ENCODE results near the gene ARHGAP31. TPM values are rescaled to one million over a fixed set of nuclear protein-coding genes. Genes with fewer than 3 reads are reported as not detected.
"Not testable (repeated sequence)": the region's sequence is repeated elsewhere in the genome, so short reads cannot be mapped to it uniquely, and the experiment has no call there.

Gene ARHGAP31
- total RNA-seq, 1 donor from 2014 or later = 4.2 TPM

DNA sequence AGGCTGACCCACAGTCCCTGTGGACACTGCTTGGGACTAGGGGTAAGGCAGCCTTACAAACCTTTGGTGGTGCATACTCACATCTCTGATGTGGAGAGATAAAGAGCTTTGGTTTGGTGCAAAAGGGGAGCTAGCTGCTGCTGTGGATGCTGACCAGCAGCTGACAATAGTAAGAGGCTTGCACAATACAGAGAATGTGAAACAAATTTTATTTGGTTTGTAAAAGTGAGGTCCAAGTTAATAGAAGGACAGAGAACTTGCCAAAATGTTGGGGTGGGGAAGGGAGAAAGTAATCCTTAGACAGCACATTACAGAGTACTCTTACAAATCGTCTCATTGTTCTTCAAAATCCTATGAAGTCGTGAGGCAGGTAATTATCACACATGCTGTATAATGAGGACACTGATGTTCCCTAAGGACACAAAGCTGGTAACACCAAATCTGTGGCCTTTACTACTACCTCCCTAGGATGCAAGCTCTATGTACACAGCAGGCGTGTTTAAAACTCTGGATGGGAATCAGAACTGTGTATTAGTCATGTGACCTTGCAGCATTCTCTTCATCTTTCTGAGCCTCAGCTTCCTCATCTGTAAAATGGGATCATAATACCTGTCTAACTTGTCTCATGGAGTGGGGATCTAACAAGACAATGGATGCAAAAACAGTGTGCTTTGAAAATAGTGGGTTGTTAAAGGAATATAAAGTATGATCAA, 21.6 kb downstream of the ARHGAP31 start:
- no peak for DNase-seq (ENCODE audit: low read depth)

DNA sequence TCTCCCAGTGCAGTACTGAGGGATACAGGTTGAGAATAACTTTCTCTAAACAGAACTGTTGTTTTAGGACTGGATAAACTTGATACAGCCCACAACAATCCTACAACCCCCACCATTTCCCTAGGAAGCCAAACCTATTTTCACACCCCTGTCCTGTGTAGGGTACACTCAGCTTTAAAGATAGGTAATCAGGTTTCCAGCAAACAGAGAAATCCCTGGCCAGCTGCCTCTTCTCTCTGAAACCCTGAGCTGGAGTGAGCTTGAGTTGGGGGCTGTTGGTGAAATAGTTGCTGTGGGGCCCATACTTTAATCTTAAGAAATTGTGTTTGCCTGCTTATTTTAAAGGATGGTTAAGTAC, 22.1 kb downstream of the ARHGAP31 start:
- DNase-seq (ENCODE audit: low read depth) = no peak

DNA sequence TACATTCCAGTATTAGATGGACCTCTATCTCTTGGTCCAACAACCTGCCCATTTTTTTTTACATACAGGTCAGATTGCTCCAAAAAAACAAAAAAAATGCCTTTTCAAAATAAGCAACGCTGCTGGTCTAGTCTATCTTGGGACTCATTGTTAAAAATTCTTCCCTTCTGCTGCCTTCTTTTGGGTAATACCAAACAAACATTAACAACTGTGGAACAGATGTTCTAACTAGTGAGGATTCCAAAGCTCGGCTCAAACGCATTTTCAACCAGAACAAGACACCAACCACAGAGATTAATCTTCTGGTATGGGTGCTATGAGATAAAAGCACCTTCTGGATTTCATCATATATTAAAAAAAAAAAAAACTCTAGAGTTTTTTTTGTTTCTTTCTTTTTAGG, 24.7 kb downstream of the ARHGAP31 start:
- peak; percentile 62 for DNase-seq (ENCODE audit: low read depth)

DNA sequence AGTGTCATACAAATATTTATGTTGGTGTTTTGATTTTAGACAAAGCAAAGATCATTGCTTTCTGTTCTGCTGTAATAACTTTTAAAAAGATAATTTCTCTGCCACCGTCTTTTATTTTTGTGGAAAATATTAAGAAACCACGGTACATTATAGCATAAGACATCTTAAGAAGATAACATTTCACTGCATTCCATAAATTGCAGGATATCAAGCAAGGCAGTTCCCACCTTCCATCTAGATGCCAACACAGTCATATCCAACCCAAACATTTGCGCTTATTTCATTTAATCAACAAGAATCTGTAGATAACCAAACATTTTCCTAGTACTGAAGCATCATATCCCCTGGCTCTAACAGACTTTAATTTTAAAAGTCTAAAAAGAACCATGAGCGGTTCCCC, 25.1 kb downstream of the ARHGAP31 start:
- DNase-seq (ENCODE audit: low read depth) = no peak

- DNase-seq (ENCODE audit: low read depth) = not testable (repeated sequence)
Observed at GRCh38 chr3:119320785-119321184, 26.6 kb downstream of the ARHGAP31 start.

DNA sequence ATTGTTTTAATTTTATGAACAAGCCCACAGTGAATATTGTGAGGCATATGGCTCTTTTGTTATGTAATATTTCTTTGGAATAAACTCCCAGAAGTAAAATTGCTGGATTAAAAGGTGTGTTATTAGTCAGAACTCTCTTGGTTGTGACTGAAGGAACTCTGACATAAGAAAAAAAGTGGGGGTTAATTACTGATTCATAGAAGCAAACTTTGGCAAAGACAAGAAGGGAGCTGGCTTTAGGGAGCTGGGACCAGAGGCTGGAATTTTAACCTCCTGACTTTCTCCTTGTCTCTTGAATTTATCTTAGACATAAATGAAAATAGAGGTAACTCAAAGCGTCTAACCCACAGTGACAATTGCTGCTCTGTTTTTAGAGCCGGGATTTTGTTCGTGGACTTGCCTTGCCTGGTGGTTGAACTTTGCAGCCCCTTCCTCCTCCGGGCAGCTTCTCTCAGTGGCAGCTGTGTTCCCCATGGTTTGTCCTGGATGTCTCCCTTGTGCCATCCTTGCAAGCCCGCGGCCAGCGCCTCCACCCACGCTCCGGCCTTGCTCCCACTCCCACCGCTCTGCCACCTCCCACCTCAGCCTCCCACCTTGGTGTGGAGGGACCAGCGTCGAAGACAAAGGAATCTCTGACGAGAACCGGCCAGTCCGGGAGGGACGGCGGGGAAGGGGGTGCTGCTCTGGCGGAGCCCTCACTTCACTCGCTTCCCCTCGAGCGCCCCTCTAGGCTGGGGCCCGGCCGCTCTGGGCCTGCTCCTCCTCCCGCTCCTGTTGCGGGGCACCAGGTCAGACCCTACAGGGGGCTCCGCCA, 28.0 kb downstream of the ARHGAP31 start:
- no peak for DNase-seq (ENCODE audit: low read depth)

DNA sequence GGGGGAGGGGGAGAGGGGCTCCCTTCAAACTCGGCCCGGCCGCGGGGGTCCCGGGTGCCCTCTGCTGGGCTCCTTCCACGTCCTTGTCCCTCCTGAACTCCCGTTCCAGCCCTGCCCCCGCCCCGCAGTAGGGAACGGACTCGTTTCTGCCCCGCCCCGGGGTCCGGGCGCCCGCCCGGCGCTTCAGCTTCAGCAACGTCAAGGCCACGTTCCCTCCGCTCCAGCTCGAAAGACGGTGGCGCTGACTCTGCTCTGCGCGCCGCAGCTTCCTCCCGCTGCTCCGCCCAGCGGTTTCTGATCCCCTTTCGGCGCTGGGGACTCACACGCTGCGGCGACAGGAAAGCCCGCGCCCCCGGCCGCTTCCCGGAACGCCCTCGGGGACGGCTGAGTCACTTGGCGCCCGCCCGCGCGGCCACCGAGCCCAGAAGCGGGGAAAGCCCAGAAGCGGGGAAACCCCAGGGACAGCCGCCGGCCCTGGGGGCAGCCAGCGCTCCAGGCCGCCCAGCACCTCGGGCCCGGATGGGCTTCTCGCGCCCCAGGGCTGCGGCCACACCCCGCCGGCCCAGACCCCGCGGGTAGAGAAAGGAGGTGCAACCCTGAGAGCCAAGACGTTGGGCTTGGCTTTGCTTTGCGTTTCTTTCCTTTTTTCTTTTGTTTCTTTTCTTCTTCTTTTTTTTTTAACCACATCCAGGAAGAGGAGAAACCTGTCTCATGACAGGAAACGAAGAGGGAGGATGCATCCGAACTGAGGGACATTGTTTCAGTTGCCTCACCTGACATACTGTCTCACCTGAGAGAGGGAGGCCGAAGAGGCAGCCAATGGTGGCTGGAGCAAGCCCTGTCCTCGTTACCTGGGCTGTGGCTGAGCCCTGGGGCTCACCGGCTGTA, 28.9 kb downstream of the ARHGAP31 start:
- DNase-seq (ENCODE audit: low read depth) = peak; percentile 90

- DNase-seq (ENCODE audit: low read depth) = no peak
Observed at GRCh38 chr3:119323723-119324085, 29.5 kb downstream of the ARHGAP31 start.

- DNase-seq (ENCODE audit: low read depth) = no peak
Observed at GRCh38 chr3:119324899-119325298, 30.7 kb downstream of the ARHGAP31 start.

DNA sequence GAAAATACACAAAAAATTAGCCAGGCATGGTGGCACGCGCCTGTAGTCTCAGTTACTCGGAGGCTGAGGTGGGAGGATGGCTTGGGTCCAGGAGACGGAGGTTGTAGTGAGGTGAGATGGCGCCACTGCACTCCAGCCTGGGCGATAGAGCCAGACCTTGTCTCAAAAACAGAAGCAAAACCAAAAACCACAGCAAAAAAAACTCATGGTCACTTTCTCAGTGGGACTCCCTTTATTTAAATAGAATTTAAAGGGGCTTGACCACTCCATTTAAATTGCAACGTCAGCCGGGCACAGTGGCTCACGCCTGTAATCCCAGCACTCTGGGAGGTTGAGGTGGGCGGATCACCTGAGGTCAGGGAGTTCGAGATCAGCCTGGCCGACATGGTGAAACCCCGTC, 32.8 kb downstream of the ARHGAP31 start:
- DNase-seq (ENCODE audit: low read depth) = no peak

DNA sequence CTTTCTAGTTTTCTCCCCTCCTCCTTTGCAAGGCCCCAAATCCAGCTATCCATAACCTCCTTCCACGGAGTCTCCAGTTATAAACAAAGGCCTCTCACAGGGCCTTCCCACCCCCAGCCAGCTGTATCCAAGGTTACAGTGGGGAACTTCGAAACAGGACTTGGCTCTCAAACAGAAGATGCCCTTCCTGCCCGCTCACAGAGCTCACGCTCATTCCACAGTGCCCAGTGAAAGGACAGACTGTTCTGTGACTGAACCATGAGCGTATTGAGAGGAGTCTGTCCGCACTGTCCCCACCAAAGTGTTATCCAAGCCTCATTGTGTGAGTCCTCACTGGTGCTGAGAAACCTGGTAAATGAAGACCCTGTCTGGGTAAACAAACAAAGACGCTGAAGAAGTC, 35.4 kb downstream of the ARHGAP31 start:
- no peak for DNase-seq (ENCODE audit: low read depth)

DNA sequence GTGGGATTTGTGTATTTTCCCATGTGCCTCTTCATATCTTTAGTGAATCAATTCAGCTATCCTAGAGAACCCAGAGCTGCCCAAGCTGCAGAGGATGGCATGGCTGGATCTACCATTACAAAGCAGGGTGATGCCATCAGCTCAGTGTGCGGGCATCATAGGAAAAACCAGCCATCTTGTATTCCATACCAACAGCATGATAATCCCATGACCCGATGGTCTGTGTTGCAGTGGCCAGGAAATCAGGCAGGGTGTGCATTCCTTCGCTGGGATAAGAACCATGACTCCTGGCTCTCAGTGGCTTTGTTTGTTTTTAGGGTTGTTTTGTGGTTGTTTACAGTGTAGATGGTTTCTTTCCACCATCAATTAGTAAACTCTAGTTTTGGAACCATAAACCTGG, 36.0 kb downstream of the ARHGAP31 start:
- no peak for DNase-seq (ENCODE audit: low read depth)

DNA sequence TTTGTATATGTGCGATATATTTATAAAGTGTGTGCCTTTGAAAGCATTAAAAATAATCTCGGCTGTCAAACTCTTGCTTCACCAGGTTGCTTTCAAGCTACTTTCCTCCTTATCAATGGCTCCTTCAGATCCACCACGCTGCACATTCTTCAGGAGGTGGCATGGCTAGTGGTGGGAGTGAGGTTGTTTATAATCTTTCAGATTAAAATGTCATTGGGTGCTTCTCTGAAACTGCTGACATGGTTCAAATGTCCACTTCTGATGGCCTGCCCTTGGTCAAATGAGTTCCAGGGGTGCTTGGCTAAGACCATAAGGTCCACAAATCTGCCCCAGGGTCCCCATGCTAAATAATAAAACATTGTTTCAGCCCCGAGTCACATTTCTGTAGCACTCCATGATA, 36.7 kb downstream of the ARHGAP31 start:
- DNase-seq (ENCODE audit: low read depth) = no peak

GRCh38 chr3:119331661-119332060, 37.5 kb downstream of the ARHGAP31 start:
- peak; percentile 42 for DNase-seq (ENCODE audit: low read depth)

- no peak for DNase-seq (ENCODE audit: low read depth)
Observed at GRCh38 chr3:119333773-119334509, 39.8 kb downstream of the ARHGAP31 start.

DNA sequence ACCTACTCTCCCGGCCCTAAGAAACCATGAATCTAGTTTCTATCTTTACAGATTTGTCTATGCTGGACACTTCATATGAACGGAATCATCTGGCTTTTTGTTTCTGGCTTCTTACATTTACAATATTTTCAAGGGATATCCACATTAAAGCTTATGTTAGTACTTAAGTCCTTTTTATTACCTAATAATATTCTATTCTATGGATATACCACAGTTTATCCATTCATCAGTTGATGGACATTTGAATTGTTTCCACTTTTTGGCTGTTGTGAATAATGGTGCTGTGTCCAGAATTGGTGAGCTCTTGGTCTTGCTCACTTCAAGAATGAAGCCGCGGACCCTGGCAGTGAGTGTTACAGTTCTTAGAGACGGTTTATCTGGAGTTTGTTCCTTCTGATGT, 42.6 kb downstream of the ARHGAP31 start:
- no peak for DNase-seq (ENCODE audit: low read depth)

DNA sequence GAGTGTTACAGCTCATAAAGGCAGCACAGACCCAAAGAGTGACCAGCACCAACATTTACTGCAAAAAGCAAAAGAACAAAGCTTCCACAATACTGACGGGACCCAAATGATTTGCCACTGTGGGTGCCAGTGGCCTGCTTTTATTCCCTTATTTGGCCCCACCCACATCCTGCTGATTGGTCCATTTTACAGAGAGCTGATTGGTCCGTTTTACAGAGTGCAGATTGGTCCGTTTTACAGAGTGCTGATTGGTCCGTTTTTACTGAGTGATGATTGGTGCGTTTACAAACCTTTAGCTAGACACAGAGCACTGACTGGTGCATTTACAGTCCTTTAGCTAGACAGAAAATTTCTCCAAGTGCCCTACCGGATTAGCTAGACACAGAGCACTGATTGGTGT, 43.2 kb downstream of the ARHGAP31 start:
- not testable (repeated sequence) for DNase-seq (ENCODE audit: low read depth)

- DNase-seq (ENCODE audit: low read depth) = no peak
Observed at GRCh38 chr3:119338754-119339153, 44.6 kb downstream of the ARHGAP31 start.

GRCh38 chr3:119340014-119340413, 45.8 kb downstream of the ARHGAP31 start:
- DNase-seq (ENCODE audit: low read depth) = peak; percentile 27

- no peak for DNase-seq (ENCODE audit: low read depth)
Observed at GRCh38 chr3:119340446-119340845, 46.3 kb downstream of the ARHGAP31 start.

DNA sequence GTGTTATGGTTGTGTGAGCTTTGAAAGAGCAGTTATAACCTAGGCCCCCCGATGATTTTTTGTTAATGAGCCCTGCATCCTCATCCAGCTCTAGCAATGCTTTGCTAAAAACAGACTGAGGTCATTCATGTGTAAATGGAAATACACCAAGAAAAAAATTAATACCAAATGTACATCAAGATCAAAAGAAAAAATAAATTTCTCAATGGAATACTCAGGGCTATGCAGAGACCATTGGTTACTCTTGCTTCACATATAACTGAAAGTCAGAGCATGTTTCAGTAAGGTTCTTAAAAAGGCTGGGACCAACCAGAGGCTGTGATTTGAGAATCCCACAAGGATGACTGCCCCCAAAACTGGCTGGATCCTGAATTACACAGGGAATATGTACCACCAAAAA, 48.0 kb downstream of the ARHGAP31 start:
- DNase-seq (ENCODE audit: low read depth) = no peak
